HepG2 (cell line): Measurements from ENCODE around the gene SCP2. TPM values are rescaled to one million over a fixed set of nuclear protein-coding genes. Genes with fewer than 3 reads are reported as not detected.

Experiments
- DNMT1 ChIP-seq: sonication (generic); formaldehyde crosslinking; IDR thresholded peaks from 2 replicates; pipeline ENCODE4 v1.5.1; 2020; ENCODE audit warnings: mild to moderate bottlenecking, missing genetic modification reagents
- EED ChIP-seq: sonication (generic); formaldehyde crosslinking; IDR thresholded peaks from 2 replicates; pipeline ENCODE4 v1.5.0; 2020; ENCODE audit warnings: mild to moderate bottlenecking, missing genetic modification reagents
- FLYWCH1 ChIP-seq: sonication (generic); formaldehyde crosslinking; IDR thresholded peaks from 2 replicates; pipeline ENCODE4 v1.8.1; 2023; ENCODE audit warnings: mild to moderate bottlenecking, missing genetic modification reagents
- NFATC3 ChIP-seq: sonication (generic); formaldehyde crosslinking; IDR thresholded peaks from 2 replicates; pipeline ENCODE4 v1.5.1; 2020; ENCODE audit warnings: mild to moderate bottlenecking, missing genetic modification reagents
- NFE2L1 ChIP-seq: sonication (generic); formaldehyde crosslinking; IDR thresholded peaks from 2 replicates; pipeline ENCODE4 v1.4.0; 2020; ENCODE audit warnings: missing genetic modification reagents, mild to moderate bottlenecking, borderline replicate concordance
- TRIM24 ChIP-seq: sonication (generic); formaldehyde crosslinking; IDR thresholded peaks from 2 replicates; pipeline ENCODE4 v1.8.0; 2022; ENCODE audit warnings: mild to moderate bottlenecking, missing genetic modification reagents
- ZNF552 ChIP-seq: sonication (generic); formaldehyde crosslinking; IDR thresholded peaks from 2 replicates; pipeline ENCODE4 v1.9.0; 2022; ENCODE audit warnings: missing genetic modification reagents, mild to moderate bottlenecking, borderline replicate concordance
- ZNF768 ChIP-seq: sonication (generic); formaldehyde crosslinking; IDR thresholded peaks from 2 replicates; pipeline ENCODE4 v1.4.0; 2020; ENCODE audit warnings: missing genetic modification reagents
- ZNF776 ChIP-seq: sonication (generic); formaldehyde crosslinking; IDR thresholded peaks from 2 replicates; pipeline ENCODE4 v1.4.0; 2020; ENCODE audit warnings: mild to moderate bottlenecking, missing genetic modification reagents
- polyA plus RNA-seq, 8 experiments: library from polyadenylated mRNA; depleted of rRNA in 3 of 8; stranded (reverse) in 7 of 8; unstranded in 1 of 8; fragments of >200 nt; fragmentation: Illumina TruSeq in 4 of 8; extraction: Trizol in 4 of 8; gene quantifications; 2 replicates each; pipeline versions ENCODE4 v1.2.1 to v1.2.3, GENCODE V29; 2011 to 2016; ENCODE audit warnings: low read depth in 4 of 8, missing spikeins in 1 of 8, mixed read lengths in 1 of 8; ENCODE audit not compliant: insufficient read depth in 1 of 8
- total RNA-seq, 5 experiments: library from RNA; depleted of rRNA; stranded (reverse); fragments of >200 nt; fragmentation: Illumina TruSeq; extraction: Trizol; gene quantifications; 2 replicates each; pipeline ENCODE4 v1.2.3, GENCODE V29; 2016; ENCODE audit warnings: low read depth in 1 of 5
- TF ChIP-seq, protein P1 (sequence below): sonication (generic); formaldehyde crosslinking; IDR thresholded peaks from 2 replicates; pipeline ENCODE4 v1.4.0; 2020; ENCODE audit warnings: missing genetic modification reagents
- TF ChIP-seq, protein P2 (sequence below): IDR thresholded peaks from 2 replicates; pipeline ENCODE4 v1.6.1; 2012; ENCODE audit warnings: inconsistent platforms
- TF ChIP-seq, protein P3 (sequence below): sonication (generic); formaldehyde crosslinking; IDR thresholded peaks from 2 replicates; pipeline ENCODE4 v1.4.0; 2020; ENCODE audit warnings: low read depth, missing genetic modification reagents
- TF ChIP-seq, protein P4 (sequence below): sonication (generic); formaldehyde crosslinking; IDR thresholded peaks from 2 replicates; pipeline ENCODE4 v1.8.0; 2022; ENCODE audit warnings: mild to moderate bottlenecking, missing genetic modification reagents, moderate library complexity
- TF ChIP-seq, protein P5 (sequence below): IDR thresholded peaks from 2 replicates; pipeline ENCODE4 v1.6.1; 2016; ENCODE audit warnings: low read depth, missing genetic modification reagents, missing compliant biosample characterization
- TF ChIP-seq, protein P6 (sequence below), 2 experiments: fragments of 450-650 bp in 1 of 2; sonication (generic) in 1 of 2; formaldehyde crosslinking; IDR thresholded peaks; 2 replicates each; pipeline versions ENCODE4 v1.5.0 to v1.8.0; 2020 to 2022; ENCODE audit warnings: mild to moderate bottlenecking in 1 of 2, missing genetic modification reagents in 1 of 2

The SCP2 gene
- total and polyA plus RNA-seq, 2 of the 13 experiments (the other 11 are each of a cell fraction or from before 2014, with no cell fraction given): 59.0 to 133 TPM

DNA sequence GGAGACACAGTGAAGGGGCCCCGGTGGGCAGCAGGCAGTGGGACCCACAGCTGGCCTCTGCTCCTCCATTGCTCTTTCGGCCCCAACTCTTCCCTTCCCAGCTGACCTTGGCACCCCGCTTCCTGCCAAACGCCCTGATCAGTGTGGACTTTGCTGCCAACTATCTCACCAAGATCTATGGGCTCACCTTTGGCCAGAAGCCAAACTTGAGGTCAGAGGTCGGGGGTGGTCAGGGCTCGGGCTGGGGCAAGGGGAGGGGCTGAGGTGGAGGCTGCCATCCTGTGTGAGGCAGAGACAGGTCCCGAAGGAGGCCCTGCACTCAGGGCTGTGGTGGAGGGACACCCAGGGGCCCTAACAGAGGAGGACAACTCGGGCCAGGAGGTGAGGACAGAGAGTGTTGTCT is 148.7 kb downstream of the SCP2 start (continued):
- TF ChIP-seq, protein P1, sequence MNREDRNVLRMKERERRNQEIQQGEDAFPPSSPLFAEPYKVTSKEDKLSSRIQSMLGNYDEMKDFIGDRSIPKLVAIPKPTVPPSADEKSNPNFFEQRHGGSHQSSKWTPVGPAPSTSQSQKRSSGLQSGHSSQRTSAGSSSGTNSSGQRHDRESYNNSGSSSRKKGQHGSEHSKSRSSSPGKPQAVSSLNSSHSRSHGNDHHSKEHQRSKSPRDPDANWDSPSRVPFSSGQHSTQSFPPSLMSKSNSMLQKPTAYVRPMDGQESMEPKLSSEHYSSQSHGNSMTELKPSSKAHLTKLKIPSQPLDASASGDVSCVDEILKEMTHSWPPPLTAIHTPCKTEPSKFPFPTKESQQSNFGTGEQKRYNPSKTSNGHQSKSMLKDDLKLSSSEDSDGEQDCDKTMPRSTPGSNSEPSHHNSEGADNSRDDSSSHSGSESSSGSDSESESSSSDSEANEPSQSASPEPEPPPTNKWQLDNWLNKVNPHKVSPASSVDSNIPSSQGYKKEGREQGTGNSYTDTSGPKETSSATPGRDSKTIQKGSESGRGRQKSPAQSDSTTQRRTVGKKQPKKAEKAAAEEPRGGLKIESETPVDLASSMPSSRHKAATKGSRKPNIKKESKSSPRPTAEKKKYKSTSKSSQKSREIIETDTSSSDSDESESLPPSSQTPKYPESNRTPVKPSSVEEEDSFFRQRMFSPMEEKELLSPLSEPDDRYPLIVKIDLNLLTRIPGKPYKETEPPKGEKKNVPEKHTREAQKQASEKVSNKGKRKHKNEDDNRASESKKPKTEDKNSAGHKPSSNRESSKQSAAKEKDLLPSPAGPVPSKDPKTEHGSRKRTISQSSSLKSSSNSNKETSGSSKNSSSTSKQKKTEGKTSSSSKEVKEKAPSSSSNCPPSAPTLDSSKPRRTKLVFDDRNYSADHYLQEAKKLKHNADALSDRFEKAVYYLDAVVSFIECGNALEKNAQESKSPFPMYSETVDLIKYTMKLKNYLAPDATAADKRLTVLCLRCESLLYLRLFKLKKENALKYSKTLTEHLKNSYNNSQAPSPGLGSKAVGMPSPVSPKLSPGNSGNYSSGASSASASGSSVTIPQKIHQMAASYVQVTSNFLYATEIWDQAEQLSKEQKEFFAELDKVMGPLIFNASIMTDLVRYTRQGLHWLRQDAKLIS: no peak
- no peak for TF ChIP-seq ZNF776
- TF ChIP-seq TRIM24: peak; percentile 69; the same call in 1 of the 2 replicates
- TF ChIP-seq, protein P2, sequence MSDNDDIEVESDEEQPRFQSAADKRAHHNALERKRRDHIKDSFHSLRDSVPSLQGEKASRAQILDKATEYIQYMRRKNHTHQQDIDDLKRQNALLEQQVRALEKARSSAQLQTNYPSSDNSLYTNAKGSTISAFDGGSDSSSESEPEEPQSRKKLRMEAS: no peak
- no peak for TF ChIP-seq NFATC3
- TF ChIP-seq, protein P3, sequence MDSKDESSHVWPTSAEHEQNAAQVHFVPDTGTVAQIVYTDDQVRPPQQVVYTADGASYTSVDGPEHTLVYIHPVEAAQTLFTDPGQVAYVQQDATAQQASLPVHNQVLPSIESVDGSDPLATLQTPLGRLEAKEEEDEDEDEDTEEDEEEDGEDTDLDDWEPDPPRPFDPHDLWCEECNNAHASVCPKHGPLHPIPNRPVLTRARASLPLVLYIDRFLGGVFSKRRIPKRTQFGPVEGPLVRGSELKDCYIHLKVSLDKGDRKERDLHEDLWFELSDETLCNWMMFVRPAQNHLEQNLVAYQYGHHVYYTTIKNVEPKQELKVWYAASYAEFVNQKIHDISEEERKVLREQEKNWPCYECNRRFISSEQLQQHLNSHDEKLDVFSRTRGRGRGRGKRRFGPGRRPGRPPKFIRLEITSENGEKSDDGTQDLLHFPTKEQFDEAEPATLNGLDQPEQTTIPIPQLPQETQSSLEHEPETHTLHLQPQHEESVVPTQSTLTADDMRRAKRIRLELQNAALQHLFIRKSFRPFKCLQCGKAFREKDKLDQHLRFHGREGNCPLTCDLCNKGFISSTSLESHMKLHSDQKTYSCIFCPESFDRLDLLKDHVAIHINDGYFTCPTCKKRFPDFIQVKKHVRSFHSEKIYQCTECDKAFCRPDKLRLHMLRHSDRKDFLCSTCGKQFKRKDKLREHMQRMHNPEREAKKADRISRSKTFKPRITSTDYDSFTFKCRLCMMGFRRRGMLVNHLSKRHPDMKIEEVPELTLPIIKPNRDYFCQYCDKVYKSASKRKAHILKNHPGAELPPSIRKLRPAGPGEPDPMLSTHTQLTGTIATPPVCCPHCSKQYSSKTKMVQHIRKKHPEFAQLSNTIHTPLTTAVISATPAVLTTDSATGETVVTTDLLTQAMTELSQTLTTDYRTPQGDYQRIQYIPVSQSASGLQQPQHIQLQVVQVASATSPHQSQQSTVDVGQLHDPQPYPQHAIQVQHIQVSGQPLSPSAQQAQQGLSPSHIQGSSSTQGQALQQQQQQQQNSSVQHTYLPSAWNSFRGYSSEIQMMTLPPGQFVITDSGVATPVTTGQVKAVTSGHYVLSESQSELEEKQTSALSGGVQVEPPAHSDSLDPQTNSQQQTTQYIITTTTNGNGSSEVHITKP (CRISPR knock-in tag): no peak
- TF ChIP-seq EED (CRISPR knock-in tag): no peak
- no peak for TF ChIP-seq DNMT1
- TF ChIP-seq ZNF552 (CRISPR knock-in tag): no peak
- TF ChIP-seq ZNF768 (CRISPR knock-in tag): no peak
- TF ChIP-seq, protein P4, sequence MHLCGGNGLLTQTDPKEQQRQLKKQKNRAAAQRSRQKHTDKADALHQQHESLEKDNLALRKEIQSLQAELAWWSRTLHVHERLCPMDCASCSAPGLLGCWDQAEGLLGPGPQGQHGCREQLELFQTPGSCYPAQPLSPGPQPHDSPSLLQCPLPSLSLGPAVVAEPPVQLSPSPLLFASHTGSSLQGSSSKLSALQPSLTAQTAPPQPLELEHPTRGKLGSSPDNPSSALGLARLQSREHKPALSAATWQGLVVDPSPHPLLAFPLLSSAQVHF (CRISPR knock-in tag): no peak
- TF ChIP-seq, protein P5, sequence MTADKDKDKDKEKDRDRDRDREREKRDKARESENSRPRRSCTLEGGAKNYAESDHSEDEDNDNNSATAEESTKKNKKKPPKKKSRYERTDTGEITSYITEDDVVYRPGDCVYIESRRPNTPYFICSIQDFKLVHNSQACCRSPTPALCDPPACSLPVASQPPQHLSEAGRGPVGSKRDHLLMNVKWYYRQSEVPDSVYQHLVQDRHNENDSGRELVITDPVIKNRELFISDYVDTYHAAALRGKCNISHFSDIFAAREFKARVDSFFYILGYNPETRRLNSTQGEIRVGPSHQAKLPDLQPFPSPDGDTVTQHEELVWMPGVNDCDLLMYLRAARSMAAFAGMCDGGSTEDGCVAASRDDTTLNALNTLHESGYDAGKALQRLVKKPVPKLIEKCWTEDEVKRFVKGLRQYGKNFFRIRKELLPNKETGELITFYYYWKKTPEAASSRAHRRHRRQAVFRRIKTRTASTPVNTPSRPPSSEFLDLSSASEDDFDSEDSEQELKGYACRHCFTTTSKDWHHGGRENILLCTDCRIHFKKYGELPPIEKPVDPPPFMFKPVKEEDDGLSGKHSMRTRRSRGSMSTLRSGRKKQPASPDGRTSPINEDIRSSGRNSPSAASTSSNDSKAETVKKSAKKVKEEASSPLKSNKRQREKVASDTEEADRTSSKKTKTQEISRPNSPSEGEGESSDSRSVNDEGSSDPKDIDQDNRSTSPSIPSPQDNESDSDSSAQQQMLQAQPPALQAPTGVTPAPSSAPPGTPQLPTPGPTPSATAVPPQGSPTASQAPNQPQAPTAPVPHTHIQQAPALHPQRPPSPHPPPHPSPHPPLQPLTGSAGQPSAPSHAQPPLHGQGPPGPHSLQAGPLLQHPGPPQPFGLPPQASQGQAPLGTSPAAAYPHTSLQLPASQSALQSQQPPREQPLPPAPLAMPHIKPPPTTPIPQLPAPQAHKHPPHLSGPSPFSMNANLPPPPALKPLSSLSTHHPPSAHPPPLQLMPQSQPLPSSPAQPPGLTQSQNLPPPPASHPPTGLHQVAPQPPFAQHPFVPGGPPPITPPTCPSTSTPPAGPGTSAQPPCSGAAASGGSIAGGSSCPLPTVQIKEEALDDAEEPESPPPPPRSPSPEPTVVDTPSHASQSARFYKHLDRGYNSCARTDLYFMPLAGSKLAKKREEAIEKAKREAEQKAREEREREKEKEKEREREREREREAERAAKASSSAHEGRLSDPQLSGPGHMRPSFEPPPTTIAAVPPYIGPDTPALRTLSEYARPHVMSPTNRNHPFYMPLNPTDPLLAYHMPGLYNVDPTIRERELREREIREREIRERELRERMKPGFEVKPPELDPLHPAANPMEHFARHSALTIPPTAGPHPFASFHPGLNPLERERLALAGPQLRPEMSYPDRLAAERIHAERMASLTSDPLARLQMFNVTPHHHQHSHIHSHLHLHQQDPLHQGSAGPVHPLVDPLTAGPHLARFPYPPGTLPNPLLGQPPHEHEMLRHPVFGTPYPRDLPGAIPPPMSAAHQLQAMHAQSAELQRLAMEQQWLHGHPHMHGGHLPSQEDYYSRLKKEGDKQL (CRISPR knock-in tag): no peak
- TF ChIP-seq NFE2L1: no peak
- TF ChIP-seq, protein P6, sequence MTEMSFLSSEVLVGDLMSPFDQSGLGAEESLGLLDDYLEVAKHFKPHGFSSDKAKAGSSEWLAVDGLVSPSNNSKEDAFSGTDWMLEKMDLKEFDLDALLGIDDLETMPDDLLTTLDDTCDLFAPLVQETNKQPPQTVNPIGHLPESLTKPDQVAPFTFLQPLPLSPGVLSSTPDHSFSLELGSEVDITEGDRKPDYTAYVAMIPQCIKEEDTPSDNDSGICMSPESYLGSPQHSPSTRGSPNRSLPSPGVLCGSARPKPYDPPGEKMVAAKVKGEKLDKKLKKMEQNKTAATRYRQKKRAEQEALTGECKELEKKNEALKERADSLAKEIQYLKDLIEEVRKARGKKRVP (CRISPR knock-in tag; IDR thresholded peaks at IDR 0.05): no peak
- no peak for TF ChIP-seq FLYWCH1 (CRISPR knock-in tag)
